ENCODE measurements around the gene PPM1D. TPM values are rescaled to one million over a fixed set of nuclear protein-coding genes. Genes with fewer than 3 reads are reported as not detected.
"Not testable (repeated sequence)": the region's sequence is repeated elsewhere in the genome, so short reads cannot be mapped to it uniquely, and the experiment has no call there.

The PPM1D gene
- polyA plus RNA-seq, 5 donors: 19.8 to 27.7 (median 21.8) TPM

GRCh38 chr17:60664022-60664421, 64.0 kb downstream of the PPM1D start:
- no peak for DNase-seq

- no peak for DNase-seq
Measured at GRCh38 chr17:60665602-60666001, 65.6 kb downstream of the PPM1D start.

GRCh38 chr17:60668741-60669140, 68.7 kb downstream of the PPM1D start:
- not testable (repeated sequence) for DNase-seq

DNA sequence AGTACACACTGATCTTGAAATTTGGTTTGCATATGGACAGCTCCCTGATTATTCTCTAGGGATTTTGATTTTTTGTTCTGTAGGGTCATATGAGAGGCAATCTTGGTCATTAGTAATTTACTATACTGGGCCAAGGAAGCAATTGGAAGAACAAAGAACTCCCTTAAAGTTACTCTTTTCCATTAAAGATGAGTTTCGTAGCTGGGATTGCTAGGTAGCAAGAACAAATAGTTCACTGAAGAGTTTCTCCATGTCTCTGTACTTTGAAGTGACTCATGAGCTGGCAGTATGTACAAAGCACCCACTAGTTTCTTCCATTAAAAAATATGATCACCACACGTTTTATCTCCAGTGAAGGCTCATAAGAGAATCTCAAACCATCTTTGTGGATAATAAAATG, 71.5 kb downstream of the PPM1D start:
- no peak for DNase-seq

GRCh38 chr17:60674637-60675036, 74.6 kb downstream of the PPM1D start:
- DNase-seq: not testable (repeated sequence)

- DNase-seq: no peak
Measured at GRCh38 chr17:60675997-60676396, 76.0 kb downstream of the PPM1D start.

DNA sequence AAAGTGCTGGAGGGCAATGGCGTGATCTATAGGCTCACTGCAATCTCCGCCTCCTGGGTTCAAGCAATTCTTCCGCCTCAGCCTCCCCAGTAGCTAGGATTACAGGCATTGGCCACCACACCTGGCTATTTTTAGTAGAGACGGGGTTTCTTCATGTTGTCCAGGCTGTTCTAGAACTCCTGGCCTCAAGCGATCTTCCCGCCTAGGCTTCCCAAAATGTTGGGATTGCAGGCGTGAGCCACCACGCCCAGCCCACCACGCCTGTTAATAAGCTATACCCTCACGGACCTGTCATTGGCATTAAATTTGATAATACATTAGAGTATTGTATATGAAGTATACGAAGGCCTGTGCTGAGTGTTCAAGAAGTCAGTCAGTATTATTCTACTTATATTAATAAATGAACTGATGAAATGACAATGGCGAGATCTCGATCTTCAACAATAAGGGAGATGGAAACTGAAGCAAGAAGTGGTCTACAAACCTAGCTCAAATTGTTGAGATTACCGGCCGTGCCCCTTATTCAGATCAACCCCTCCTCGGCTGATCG, 76.8 kb downstream of the PPM1D start:
- DNase-seq: no peak

GRCh38 chr17:60677308-60678117, 77.5 kb downstream of the PPM1D start, which contains the start of gene BCAS3:
TSS of gene BCAS3 (plus strand) at chr17:60677851.
- peak; percentile 97 to 98 for DNase-seq

- DNase-seq: no peak
Measured at GRCh38 chr17:60678118-60678444, 78.1 kb downstream of the PPM1D start.

DNA sequence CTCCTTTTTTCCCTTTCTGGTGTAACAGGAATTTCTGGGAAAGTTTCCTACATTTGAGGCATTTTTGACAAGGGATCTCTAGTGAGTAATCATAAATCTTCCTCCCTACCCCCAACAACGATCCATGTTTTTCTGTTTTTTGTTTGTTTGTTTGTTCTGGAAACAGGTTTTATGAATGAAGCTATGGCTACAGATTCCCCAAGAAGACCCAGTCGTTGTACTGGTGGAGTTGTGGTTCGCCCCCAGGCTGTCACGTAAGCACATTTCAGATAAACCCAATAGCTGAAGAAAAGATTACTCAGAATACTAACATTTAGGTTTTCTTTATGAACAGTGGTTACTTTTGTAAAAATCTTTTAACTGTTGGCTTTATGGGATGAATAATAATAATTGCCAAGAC, 79.3 kb downstream of the PPM1D start:
- DNase-seq: no peak

- no peak for DNase-seq
Measured at GRCh38 chr17:60680754-60681153, 80.8 kb downstream of the PPM1D start.

- no peak for DNase-seq
Measured at GRCh38 chr17:60685437-60685836, 85.4 kb downstream of the PPM1D start.

DNA sequence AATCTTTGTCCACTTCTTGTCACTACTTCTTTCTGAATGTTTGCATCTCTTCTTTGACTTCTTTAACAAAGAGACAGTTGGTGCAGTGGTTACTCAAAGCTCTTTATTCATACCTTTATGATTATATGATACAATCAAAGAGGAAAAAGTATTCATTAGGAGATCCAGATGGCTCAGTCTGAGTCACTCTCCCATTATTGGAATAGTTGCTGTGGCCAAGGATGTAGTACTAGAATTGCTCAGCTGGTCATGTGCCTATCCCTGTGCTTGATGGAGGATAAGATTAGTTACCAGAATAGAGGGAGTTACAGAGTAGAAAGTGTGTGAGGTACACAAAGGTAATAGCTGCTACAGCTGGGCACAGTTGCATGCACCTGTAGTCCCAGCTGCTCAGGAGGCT, 96.0 kb downstream of the PPM1D start:
- DNase-seq: no peak

DNA sequence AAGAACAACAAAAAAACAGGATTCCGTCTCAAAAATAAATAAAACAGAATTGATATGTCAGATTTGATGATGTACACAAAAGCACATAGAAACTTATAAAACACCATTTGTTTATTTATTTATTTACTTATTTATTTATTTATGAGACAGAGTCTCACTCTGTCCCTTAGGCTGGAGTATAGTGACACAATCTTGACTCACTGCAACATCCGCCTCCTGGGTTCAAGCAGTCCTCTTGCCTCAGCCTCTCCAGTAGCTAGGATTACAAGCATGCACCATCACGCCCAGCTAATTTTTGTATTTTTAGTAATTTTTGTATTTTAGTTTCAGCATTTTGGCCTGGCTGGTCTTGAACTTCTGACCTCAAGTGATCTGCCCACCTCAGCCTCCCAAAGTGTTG, 99.1 kb downstream of the PPM1D start:
- DNase-seq: no peak

DNA sequence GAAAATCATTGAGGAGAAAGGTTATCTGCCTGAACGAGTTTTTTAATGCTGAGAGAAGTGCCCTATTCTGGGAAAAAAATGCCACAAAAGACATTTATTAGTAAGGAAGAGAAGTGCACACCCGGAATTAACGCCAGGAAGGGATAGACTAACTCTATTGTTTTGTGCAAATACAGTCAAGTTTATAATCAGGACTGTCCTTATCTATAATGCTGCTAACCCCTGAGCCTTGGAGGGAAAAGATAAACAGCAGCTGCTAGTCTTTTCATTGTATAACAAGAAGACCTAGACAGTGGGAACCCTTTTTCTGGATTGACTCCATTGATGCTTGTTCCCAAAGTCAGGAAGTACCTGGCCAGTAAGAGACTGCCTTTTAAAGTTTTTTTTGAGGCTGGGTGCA, 104.2 kb downstream of the PPM1D start:
- DNase-seq: no peak

DNA sequence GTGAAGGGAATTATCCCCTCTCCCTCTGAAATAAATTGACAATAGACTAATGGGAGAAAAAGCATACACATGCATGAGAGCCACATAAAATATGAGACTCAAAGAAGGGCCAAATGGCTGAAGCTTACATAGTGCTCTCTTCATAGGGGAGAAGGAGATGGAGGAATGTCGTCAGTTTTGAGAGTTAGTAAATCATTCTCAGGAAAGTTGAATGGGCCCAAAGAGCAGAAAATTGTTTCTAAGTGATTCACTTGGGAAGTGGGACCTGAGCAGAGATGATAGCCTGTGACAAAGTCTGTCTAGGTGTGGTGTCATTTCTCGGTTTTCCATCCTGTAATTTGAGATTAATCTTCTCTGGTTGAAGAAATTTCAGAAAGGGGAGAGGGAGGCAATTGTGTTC, 112.7 kb downstream of the PPM1D start:
- DNase-seq: no peak

- no peak for DNase-seq
Measured at GRCh38 chr17:60713608-60714007, 113.6 kb downstream of the PPM1D start.

Other genes with a start within 250 kb of the PPM1D start
- 10 to 100 TPM; 28.0 to 41.0 (median 34.7) TPM for gene USP32, start 208.1 kb upstream of the PPM1D start, polyA plus RNA-seq (ENCODE audit: insufficient read depth in 1 of 5, insufficient read length in 5 of 5, low replicate concordance in 1 of 5)
- under 1 TPM in 1 of 5 donors, not detected in 4; 0.19 TPM for gene CHCT1, start 177.7 kb upstream of the PPM1D start, polyA plus RNA-seq (ENCODE audit: insufficient read depth in 1 of 5, insufficient read length in 5 of 5, low replicate concordance in 1 of 5)
- 10 to 100 TPM; 41.0 to 72.6 (median 67.1) TPM for gene APPBP2, start 74.0 kb upstream of the PPM1D start, polyA plus RNA-seq (ENCODE audit: insufficient read depth in 1 of 5, insufficient read length in 5 of 5, low replicate concordance in 1 of 5)
- gene BCAS3, start 77.7 kb downstream of the PPM1D start, polyA plus RNA-seq (ENCODE audit: insufficient read depth in 1 of 5, insufficient read length in 5 of 5, low replicate concordance in 1 of 5): 10 to 100 TPM; 21.9 to 29.2 (median 27.8) TPM

All from right lung (tissue), 5 donors.